HG03280 (cell line): ENCODE results near the gene NUP37.
A peak's percentile ranks its signal among the peaks of the same experiment; 100 is the strongest.
"Not testable (repeated sequence)": the region's sequence is repeated elsewhere in the genome, so short reads cannot be mapped to it uniquely, and the experiment has no call there.

Experiments used
- ATAC-seq: cut with Tn5 transposase; IDR thresholded peaks from one replicate; pipeline ENCODE4 v1.9.1; 2021; ENCODE audit warnings: mild to moderate bottlenecking, moderate library complexity; ENCODE audit not compliant: unreplicated experiment

The NUP37 gene

DNA sequence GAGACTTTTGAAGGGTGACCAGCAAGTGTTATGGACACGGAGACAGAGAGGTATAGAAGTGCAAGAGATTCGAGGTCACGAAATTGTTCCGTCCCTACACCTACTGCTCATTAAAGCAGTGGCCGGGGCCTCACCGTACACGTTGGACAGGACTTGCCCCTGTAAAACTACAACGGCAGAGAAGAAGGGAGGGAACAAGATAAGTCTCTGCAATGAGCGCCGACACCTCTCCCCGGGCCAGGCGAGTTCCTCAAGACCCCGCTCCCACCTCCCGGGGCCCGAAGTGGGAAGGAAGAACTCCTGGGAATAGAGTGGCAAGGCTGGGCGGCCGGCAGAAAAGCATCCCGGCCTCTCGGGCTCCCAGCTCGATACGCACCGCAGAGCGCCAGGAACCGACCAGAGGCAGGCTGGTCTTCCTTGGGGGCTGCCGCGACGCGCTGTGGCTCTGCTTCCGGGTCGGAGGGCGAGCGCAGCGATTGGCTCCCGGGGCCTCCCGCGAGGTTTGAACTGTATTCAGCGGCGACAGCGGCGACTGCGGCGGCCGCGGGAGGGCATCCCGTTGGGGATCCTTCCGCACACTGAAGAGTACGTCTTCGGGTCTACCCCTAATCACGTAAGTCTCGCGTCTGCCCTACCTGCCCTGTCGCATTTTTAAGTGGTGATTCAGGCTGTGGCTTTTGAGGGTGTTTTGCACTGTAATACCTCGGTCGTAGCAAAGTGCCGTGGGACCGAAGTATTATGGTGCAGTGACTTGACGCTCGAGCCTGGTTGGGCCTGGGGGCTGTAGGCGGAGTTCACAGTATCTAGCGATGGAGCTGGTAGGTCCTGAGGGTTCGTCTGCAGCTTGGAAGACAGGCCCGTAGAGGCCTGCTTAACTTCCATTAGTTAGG, at the start of gene NUP37, which contains the start of gene PARPBP:
TSS of gene NUP37 (minus strand) at position 441 of the 890 bp plus-strand sequence. CDS start 1,596 bp downstream, outside the sequence.
TSS of gene PARPBP (plus strand) at position 510 of the 890 bp plus-strand sequence. CDS start 3,706 bp downstream, outside the sequence.
- peak; percentile 97 for ATAC-seq

DNA sequence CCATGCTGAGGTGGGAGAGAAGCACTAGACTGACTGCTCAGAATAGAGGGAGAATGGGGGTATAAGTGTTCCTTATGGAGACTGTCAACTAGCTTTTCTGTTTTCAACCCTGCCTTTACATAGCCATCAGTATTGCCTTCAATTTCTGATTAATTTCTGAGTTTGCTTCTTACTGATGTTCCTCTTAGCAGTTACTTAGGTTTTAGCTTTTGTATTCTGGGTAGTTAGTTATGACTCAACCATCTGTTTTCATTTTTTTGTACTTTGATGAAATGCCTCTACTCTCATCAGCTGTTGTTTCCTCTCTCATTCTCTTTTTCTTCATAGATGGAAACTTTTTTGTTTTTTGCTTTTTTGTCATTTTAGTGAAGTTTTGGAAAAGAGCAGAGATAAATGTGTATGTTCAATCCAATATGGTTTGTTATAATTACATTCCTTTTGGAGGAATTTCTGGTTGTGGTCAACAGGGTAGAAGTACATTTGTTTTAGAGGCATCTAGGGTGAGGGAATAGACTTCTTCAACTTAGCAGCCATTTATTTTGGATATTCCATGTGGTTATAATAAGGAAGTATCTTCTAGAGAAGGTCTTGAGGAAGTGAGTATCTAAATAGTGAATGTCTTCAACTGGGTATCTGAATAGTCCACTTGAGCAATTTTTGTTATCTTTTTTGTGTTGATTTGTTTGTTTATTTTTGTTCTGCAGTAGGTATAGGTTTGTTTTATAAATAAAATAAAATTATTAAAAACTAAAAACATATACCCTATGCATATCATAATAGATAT, 48.1 kb upstream of the NUP37 start:
- ATAC-seq = no peak

DNA sequence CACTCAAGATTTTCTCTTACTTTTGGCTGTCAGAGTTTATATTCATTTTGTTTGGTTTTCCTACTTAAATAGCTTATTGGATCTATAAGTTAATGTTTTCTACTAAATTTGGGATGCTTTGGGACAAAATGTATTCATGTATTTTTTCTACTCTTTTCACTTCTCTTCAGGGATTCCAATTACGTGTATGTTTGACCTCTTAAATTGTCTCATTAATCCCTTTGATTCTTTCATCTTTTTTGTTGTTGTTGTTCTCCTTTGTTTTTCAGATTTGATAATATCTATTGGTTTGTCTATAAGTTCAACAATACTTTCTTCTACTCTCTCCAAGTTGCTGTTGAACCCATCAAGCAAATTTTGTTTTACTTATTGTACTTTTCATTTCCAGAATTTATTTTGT, 43.5 kb upstream of the NUP37 start:
- no peak for ATAC-seq

- not testable (repeated sequence) for ATAC-seq
These were observed 35.3 kb upstream of the NUP37 start for GRCh38 chr12:102155206-102155605.

GRCh38 chr12:102147062-102147587, 27.2 kb upstream of the NUP37 start:
- ATAC-seq = not testable (repeated sequence)

DNA sequence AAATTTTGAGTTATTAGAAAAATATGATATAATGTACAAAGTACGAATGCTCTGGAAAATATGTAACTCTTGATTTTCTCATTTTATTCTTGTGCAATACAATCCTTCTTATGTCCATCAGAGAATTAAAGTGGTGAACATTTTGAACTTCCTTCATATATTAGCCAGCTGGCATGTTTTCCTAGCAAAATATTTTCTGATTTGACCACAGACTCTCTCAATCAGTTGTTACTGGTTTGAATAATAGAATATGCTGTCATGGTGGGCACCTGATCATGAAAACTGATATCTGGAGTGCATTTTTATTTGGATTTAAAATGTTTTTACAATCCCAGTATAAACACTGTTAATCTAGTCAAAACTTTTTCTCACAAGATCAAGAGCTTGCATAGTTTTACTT, 24.3 kb upstream of the NUP37 start:
- ATAC-seq = no peak

DNA sequence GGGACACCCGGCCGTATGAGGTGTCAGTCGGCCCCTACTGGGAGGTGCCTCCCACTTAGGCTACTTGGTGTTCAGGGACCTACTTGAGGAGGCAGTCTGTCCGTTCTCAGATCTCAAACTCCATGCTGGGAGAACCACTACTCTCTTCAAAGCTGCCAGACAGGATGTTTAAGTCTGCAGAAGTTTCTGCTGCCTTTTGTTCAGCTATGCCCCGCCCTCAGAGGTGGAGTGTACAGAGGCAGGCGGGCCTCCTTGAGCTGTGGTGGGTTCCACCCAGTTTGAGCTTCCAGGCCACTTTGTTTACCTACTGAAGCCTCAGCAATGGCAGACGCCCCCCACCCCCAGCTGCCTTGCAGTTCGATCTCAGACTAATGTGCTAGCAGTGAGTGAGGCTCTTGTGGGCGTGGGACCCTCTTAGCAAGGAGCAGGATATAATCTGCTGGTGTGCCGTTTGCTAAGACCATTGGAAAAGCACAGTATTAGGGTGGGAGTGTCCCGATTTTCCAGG, 23.0 kb upstream of the NUP37 start:
- not testable (repeated sequence) for ATAC-seq

DNA sequence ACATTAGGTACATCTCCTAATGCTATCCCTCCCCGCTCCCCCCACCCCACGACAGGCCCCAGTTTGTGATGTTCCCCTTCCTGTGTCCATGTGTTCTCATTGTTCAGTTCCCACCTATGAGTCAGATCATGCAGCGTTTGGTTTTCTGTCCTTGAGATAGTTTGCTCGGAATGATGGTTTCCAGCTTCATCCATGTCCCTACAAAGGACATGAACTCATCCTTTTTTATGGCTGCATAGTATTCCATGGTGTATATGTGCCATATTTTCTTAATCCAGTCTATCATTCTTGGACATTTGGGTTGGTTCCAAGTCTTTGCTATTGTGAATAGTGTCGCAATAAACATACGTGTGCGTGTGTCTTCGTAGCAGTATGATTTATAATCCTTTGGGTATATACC, 17.7 kb upstream of the NUP37 start:
- ATAC-seq = not testable (repeated sequence)

GRCh38 chr12:102131442-102131841, 11.5 kb upstream of the NUP37 start:
- not testable (repeated sequence) for ATAC-seq

DNA sequence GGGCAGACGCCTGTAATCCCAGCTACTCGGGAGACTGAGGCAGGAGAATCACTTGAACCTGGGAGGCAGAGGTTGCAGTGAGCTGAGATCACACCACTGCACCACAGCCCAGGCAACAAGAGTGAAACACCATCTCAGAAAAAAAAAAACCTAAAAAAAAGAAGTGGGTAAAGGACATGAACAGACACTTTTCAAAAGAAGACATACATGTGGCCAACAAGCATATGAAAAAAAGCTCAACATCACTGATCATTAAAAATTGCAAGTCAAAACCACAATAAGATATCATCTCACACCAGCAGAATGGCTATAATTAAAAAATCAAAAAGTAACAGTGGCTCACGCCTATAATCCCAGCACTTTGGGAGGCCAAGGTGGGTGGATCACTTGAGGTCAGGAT, 10.8 kb upstream of the NUP37 start:
- ATAC-seq = not testable (repeated sequence)

- not testable (repeated sequence) for ATAC-seq
These were observed 1.4 kb upstream of the NUP37 start for GRCh38 chr12:102121328-102121727.

DNA sequence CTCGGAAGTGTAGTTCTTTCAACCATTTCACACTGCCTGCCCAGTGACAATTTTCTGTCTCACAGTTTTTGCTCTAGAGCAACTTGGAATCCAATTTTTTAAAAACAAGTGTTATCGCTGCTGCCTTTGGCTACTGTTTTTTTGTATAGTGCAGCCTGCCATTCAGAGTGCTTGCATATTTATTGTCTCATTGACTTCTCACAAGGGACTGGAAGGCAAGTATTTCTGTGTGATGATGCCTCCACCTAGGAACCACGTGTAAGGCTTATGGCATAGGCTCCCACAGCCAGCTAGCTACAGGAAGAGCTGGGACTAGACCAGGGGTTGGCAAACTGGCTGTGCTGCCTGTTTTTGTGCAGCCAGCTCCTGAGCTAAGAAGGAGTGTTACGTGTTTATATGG, 972 bp upstream of the NUP37 start:
- ATAC-seq = no peak

DNA sequence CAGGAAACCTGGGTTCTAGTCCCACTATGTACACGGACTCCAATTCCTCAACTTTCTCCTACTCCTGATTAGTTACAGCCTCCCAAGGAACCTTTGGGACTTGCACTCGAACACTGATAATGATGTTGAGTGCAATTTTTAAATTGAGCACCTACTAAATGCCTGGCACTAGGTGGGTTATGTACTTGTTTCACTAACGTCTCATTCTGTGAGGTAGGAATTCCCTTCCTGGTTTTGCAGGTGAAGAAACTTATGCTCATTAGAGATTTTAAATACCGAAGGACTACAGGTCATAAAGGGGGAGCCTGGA, 605 bp upstream of the NUP37 start:
- ATAC-seq = no peak

DNA sequence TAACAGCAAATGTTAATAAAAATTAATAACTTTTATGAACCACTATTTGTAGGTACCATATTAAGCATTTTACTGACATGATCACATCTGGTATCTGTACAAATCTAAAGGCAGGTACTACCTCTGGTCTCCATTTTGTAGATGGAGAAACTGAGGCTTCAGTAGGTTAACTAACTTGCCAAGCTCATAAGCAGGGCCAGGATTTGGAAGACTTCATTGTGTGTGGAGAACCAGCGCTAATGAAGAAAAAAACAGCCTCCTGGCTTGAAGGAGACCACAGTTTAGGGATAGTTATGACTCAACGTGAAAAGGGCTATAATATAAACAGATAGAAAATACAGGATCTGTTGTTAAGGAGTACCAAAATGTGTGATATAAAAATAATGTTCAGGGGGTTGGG, 1.0 kb downstream of the NUP37 start:
- no peak for ATAC-seq

GRCh38 chr12:102116392-102116791, 3.5 kb downstream of the NUP37 start:
- ATAC-seq = no peak

DNA sequence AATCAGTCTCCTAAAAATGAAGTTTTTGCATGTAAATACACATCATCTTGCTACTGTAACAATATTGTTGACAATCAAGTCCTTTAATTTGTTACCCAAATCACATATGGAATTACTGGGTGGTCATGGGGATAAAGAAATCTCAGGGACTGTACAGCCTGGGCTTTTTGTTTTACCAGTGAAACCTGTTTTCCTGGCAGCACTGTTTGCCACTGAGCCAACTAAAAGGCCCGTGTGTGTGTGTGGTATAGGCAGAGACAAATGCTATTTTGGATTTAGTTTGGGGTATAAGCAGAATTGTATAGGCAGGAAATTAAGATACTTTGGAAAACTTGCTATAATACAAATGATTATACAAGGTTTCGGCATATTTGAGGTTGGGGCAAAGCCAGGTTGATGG, 5.7 kb downstream of the NUP37 start:
- no peak for ATAC-seq

- ATAC-seq = no peak
These were observed 9.1 kb downstream of the NUP37 start for GRCh38 chr12:102110782-102111181.

DNA sequence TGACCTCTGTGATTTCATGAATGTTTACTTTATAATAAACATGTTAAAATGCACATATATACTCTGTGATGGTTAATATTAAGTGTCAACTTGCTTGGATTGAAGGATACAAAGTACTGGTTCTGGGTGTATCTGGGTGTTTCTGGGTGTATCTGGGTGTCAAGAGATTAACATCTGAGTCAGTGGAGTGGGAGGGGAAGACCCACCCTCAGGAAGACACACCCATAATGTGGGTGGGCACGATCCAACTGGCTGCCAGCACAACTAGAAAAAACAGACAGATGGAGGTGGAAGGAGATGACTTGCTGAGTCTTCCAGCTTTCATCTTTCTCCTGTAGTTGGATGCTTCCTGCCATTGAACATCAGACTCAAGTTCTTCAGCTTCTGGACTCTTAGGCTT, 11.9 kb downstream of the NUP37 start:
- ATAC-seq = no peak

GRCh38 chr12:102106905-102107304, 13.0 kb downstream of the NUP37 start:
- no peak for ATAC-seq

- ATAC-seq = no peak
These were observed 23.1 kb downstream of the NUP37 start for GRCh38 chr12:102096855-102097254.

- no peak for ATAC-seq
These were observed 24.1 kb downstream of the NUP37 start for GRCh38 chr12:102095677-102096263.
